Left lung (tissue), 10 donors: ENCODE measurements around the gene CMPK2. TPM values are rescaled to one million over a fixed set of nuclear protein-coding genes. Genes with fewer than 3 reads are reported as not detected.

ENCODE experiments used
- ATAC-seq: fragments of 200-7000 bp; cut with Tn5 transposase; one replicate; pipeline ENCODE4 v1.9.1; 2020; ENCODE audit warnings: moderate library complexity
- DNase-seq, 4 donors: peaks; one replicate each; pipeline ENCODE4 v3.0.0-alpha.2; 2013 to 2020
- H3K27ac ChIP-seq, 2 donors: fragments of 200-600 bp; sonication (generic) in 1 of 2; one replicate each; pipeline versions ENCODE4 v1.5.0 to v1.8.0; 2020 to 2021
- H3K27me3 ChIP-seq, 2 donors: fragments of 200-600 bp; sonication (generic) in 1 of 2; one replicate each; pipeline versions ENCODE4 v1.5.0 to v1.8.0; 2020 to 2021
- H3K36me3 ChIP-seq, 2 donors: fragments of 200-600 bp; sonication (generic) in 1 of 2; one replicate each; pipeline versions ENCODE4 v1.5.0 to v1.8.0; 2020 to 2021
- H3K4me1 ChIP-seq, 2 donors: fragments of 200-600 bp; one replicate each; pipeline ENCODE4 v1.8.0; 2021
- H3K4me3 ChIP-seq, 2 donors: fragments of 200-600 bp; sonication (generic) in 1 of 2; one replicate each; pipeline versions ENCODE4 v1.5.0 to v1.8.0; 2020 to 2021; ENCODE audit warnings: mild to moderate bottlenecking in 1 of 2
- H3K9me3 ChIP-seq, 2 donors: fragments of 200-600 bp; sonication (generic) in 1 of 2; one replicate each; pipeline versions ENCODE4 v1.5.0 to v1.8.0; 2020 to 2021
- CTCF ChIP-seq, 2 donors: fragments of 200-600 bp; sonication (generic) in 1 of 2; IDR thresholded peaks; one replicate each; pipeline versions ENCODE4 v1.5.0 to v1.8.0; 2021; ENCODE audit warnings: antibody characterized with exemption in 2 of 2
- intact Hi-C, 2 donors: fragments of 100-400 bp; cut with DNase I; formaldehyde crosslinking; loops; one replicate each; pipeline versions ENCODE4 v1.11.2 to v1.14.2; 2022
- polyA plus RNA-seq, 6 donors: library from polyadenylated mRNA; unstranded; fragments of 120-200 nt; gene quantifications; one replicate each; pipeline ENCODE4 v1.2.1, GENCODE V29; 2013; ENCODE audit not compliant: insufficient read length in 6 of 6
- total RNA-seq, 2 donors: library from RNA; stranded (reverse); fragmentation: NEBNext Ultra II Directional; extraction: Animal tissue kit (Norgen Biotek cat#: 25700); gene quantifications; one replicate each; pipeline ENCODE4 v1.2.1, GENCODE V29; 2021
- donor health status: DM: no; HTN: yes; CAD: no.
- donor health status: DM: no; HTN: no; CAD: no.

The CMPK2 gene
- total and polyA plus RNA-seq, 8 donors = 3.6 to 20.2 (median 4.4) TPM

GRCh38 chr2:6879011-6879410 is 13.3 kb upstream of the CMPK2 start:
- DNase-seq (no peak), ATAC-seq (no peak)
- H3K4me3 ChIP-seq = peak overlapping the region in 1 of 2 donors; percentile 56
- no peak overlapping the region for H3K27ac ChIP-seq
- TF ChIP-seq CTCF (IDR thresholded peaks at IDR 0.05) = no peak
- intact Hi-C loops = no loop called here
- no peaks in the 10 kb centered on the region for H3K27me3 ChIP-seq
- peaks cover 0 to 34% of the 10 kb centered on the region in 2 donors for H3K4me1 ChIP-seq
- peaks cover 0 to 4% of the 10 kb centered on the region in 2 donors for H3K36me3 ChIP-seq
- no peaks in the 10 kb centered on the region for H3K9me3 ChIP-seq

- intact Hi-C loops = no loop called here
- H3K9me3 ChIP-seq = no peaks in the 10 kb centered on the region
- peaks cover 0 to 34% of the 10 kb centered on the region in 2 donors for H3K4me1 ChIP-seq
- TF ChIP-seq CTCF (IDR thresholded peaks at IDR 0.05) = no peak
- no peaks in the 10 kb centered on the region for H3K27me3 ChIP-seq
- H3K27ac ChIP-seq = peak overlapping the region in 1 of 2 donors; percentile 80
- DNase-seq (no peak), ATAC-seq (peak; percentile 10)
- H3K36me3 ChIP-seq = peaks cover 0 to 4% of the 10 kb centered on the region in 2 donors
- H3K4me3 ChIP-seq = peak overlapping the region in 1 of 2 donors; percentile 56
These were observed 12.8 kb upstream of the CMPK2 start for GRCh38 chr2:6878549-6878948.

DNA sequence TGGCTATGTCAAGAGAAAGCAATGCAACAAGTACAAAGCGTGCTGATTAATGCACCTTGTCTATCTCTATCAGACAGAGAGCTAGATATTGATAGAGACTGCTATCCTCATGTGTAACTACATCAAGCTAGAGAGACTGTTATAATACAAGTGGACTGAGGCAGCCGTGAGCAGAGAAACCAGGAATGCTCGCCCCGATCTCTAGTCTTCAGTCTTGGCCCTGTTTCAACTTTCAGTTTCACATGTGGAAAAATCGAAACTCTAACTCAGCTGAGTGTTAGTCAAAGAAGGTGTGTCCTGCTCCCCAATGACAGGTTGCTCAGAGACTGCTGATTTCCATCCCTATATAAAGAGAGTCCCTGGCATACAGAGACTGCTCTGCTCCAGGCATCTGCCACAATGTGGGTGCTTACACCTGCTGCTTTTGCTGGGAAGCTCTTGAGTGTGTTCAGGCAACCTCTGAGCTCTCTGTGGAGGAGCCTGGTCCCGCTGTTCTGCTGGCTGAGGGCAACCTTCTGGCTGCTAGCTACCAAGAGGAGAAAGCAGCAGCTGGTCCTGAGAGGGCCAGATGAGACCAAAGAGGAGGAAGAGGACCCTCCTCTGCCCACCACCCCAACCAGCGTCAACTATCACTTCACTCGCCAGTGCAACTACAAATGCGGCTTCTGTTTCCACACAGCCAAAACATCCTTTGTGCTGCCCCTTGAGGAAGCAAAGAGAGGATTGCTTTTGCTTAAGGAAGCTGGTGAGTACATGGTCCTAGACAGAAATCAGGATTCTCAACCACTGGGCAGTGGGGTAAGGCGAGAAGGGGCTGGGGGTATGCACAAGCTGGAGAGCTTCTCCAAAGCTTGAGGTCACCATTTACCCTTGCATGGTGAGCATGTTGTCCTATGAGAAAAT is 11.9 kb upstream of the CMPK2 start, which contains the start of gene RSAD2:
Gene RSAD2, plus strand, starts transcription at position 376 of the 903 bp plus-strand sequence. Its CDS starts 24 bp downstream, at position 400.
- H3K4me3 ChIP-seq = peak within 1 kb of the TSS; percentile 38 to 56
- H3K9me3 ChIP-seq = no peaks in the 10 kb centered on the region
- no peak for TF ChIP-seq CTCF (IDR thresholded peaks at IDR 0.05)
- intact Hi-C loops = no loop called here
- H3K27ac ChIP-seq = peak within 1 kb of the TSS; percentile 61 to 80
- H3K4me1 ChIP-seq = peaks cover 0 to 35% of the 10 kb centered on the region in 2 donors
- H3K27me3 ChIP-seq = no peaks in the 10 kb centered on the region
- DNase-seq = peak in 3 of 4 donors; percentile 35 to 69 (median 39)
- H3K36me3 ChIP-seq = no peaks in the 10 kb centered on the region
- ATAC-seq = peak; percentile 92

- Histone ChIP-seq H3K27me3 (no peaks in the 10 kb centered on the region), H3K36me3 (no peaks in the 10 kb centered on the region), H3K9me3 (no peaks in the 10 kb centered on the region), H3K4me3 (no peak overlapping the region), H3K27ac (peak overlapping the region in 1 of 2 donors; percentile 13), H3K4me1 (peaks cover 0 to 40% of the 10 kb centered on the region in 2 donors)
- no peak for TF ChIP-seq CTCF (IDR thresholded peaks at IDR 0.05)
- no peak for DNase-seq
- peak; percentile 8 for ATAC-seq
- intact Hi-C loops = no loop called here
These were observed 10.6 kb upstream of the CMPK2 start for GRCh38 chr2:6876309-6876708.

GRCh38 chr2:6874032-6874431 is 8.3 kb upstream of the CMPK2 start:
- no peak overlapping the region for H3K27ac ChIP-seq
- no peak for DNase-seq
- peaks cover 0 to 34% of the 10 kb centered on the region in 2 donors for H3K4me1 ChIP-seq
- ATAC-seq = no peak
- H3K9me3 ChIP-seq = no peaks in the 10 kb centered on the region
- TF ChIP-seq CTCF (IDR thresholded peaks at IDR 0.05) = no peak
- intact Hi-C loops = no loop called here
- H3K36me3 ChIP-seq = no peaks in the 10 kb centered on the region
- H3K27me3 ChIP-seq = no peaks in the 10 kb centered on the region
- no peak overlapping the region for H3K4me3 ChIP-seq
